H9 (cell line): ENCODE results near the gene EDARADD. TPM values are rescaled to one million over a fixed set of nuclear protein-coding genes. Genes with fewer than 3 reads are reported as not detected.

ENCODE experiments used
- DNase-seq: peaks from one replicate; pipeline ENCODE4 v3.0.0-alpha.2; 2017
- H2AFZ ChIP-seq: one replicate; pipeline ENCODE4 v1.6.1; 2013; ENCODE audit warnings: mild to moderate bottlenecking, low read length, control low read depth, moderate library complexity
- H2AK5ac ChIP-seq: 2 replicates; pipeline ENCODE4 v1.6.1; 2013; ENCODE audit warnings: low read length, control low read depth, mixed read lengths; ENCODE audit not compliant: insufficient read length
- H2BK120ac ChIP-seq: one replicate; pipeline ENCODE4 v1.6.1; 2013; ENCODE audit warnings: low read depth, mild to moderate bottlenecking, low read length, control low read depth, inconsistent platforms; ENCODE audit not compliant: poor library complexity, severe bottlenecking
- H2BK12ac ChIP-seq: 2 replicates; pipeline ENCODE4 v1.6.1; 2013; ENCODE audit warnings: low read length, control low read depth, mixed read lengths, low read depth; ENCODE audit not compliant: insufficient read length
- H2BK15ac ChIP-seq: 2 replicates; pipeline ENCODE4 v1.6.1; 2013; ENCODE audit warnings: low read depth, low read length, control low read depth
- H2BK20ac ChIP-seq: one replicate; pipeline ENCODE4 v1.6.1; 2013; ENCODE audit warnings: low read depth, mild to moderate bottlenecking, low read length, control low read depth, inconsistent platforms; ENCODE audit not compliant: poor library complexity, severe bottlenecking
- H2BK5ac ChIP-seq: 2 replicates; pipeline ENCODE4 v1.6.1; 2013; ENCODE audit warnings: low read length, control low read depth, mixed read lengths; ENCODE audit not compliant: insufficient read length
- H3K14ac ChIP-seq: 2 replicates; pipeline ENCODE4 v1.6.1; 2013; ENCODE audit warnings: low read length, control low read depth; ENCODE audit not compliant: insufficient read depth
- H3K18ac ChIP-seq: 2 replicates; pipeline ENCODE4 v1.6.1; 2013; ENCODE audit warnings: low read depth, mild to moderate bottlenecking, mixed read lengths, low read length, control low read depth; ENCODE audit not compliant: insufficient read length
- H3K23ac ChIP-seq: 2 replicates; pipeline ENCODE4 v1.6.1; 2013; ENCODE audit warnings: low read length, control low read depth, mixed read lengths, low read depth; ENCODE audit not compliant: insufficient read length
- H3K23me2 ChIP-seq: 2 replicates; pipeline ENCODE4 v1.6.1; 2013; ENCODE audit warnings: low read depth, mild to moderate bottlenecking, mixed read lengths, low read length, control low read depth; ENCODE audit not compliant: insufficient read length, poor library complexity, severe bottlenecking
- H3K27ac ChIP-seq: 2 replicates; pipeline ENCODE4 v1.5.1; 2013; ENCODE audit warnings: low read length, control low read depth, mixed read lengths, low read depth; ENCODE audit not compliant: insufficient read length
- H3K27me3 ChIP-seq: 2 replicates; pipeline ENCODE4 v1.6.1; 2013; ENCODE audit warnings: low read length, control low read depth, inconsistent platforms; ENCODE audit not compliant: insufficient read depth
- H3K4ac ChIP-seq: 2 replicates; pipeline ENCODE4 v1.6.1; 2013; ENCODE audit warnings: low read depth, mild to moderate bottlenecking, control low read depth, inconsistent platforms, low read length, moderate library complexity
- H3K4me1 ChIP-seq: 2 replicates; pipeline ENCODE4 v1.6.1; 2013; ENCODE audit warnings: low read length, control low read depth, inconsistent platforms; ENCODE audit not compliant: insufficient read depth
- H3K4me2 ChIP-seq: 2 replicates; pipeline ENCODE4 v1.6.1; 2013; ENCODE audit warnings: low read length, control low read depth, mixed read lengths; ENCODE audit not compliant: insufficient read length, insufficient read depth
- H3K56ac ChIP-seq: 2 replicates; pipeline ENCODE4 v1.6.1; 2013; ENCODE audit warnings: low read depth, mild to moderate bottlenecking, mixed read lengths, low read length, control low read depth; ENCODE audit not compliant: insufficient read length
- H3K79me1 ChIP-seq: 2 replicates; pipeline ENCODE4 v1.6.1; 2013; ENCODE audit warnings: low read depth, mild to moderate bottlenecking, moderate library complexity, low read length, control low read depth, inconsistent platforms; ENCODE audit not compliant: insufficient read depth, poor library complexity, severe bottlenecking
- H3K79me2 ChIP-seq: 2 replicates; pipeline ENCODE4 v1.6.1; 2013; ENCODE audit warnings: low read length, control low read depth, inconsistent platforms; ENCODE audit not compliant: insufficient read depth
- H3K9ac ChIP-seq: 2 replicates; pipeline ENCODE4 v1.6.1; 2013; ENCODE audit warnings: low read length, control low read depth, mixed read lengths; ENCODE audit not compliant: insufficient read length; ENCODE audit errors: extremely low read depth
- H3K9me3 ChIP-seq: one replicate; pipeline ENCODE4 v1.6.1; 2013; ENCODE audit warnings: low read depth, low read length, inconsistent platforms; ENCODE audit not compliant: control insufficient read depth
- H3T11ph ChIP-seq: one replicate; pipeline ENCODE4 v1.6.1; 2013; ENCODE audit warnings: mild to moderate bottlenecking, low read length, control low read depth, inconsistent platforms
- H4K20me1 ChIP-seq: one replicate; pipeline ENCODE4 v1.6.1; 2013; ENCODE audit not compliant: control insufficient read depth, insufficient read length, insufficient read depth
- H4K5ac ChIP-seq: 2 replicates; pipeline ENCODE4 v1.6.1; 2013; ENCODE audit warnings: low read depth, mild to moderate bottlenecking, mixed read lengths, low read length, control low read depth; ENCODE audit not compliant: insufficient read length
- H4K8ac ChIP-seq: replicated peaks from 2 replicates; pipeline ENCODE4 v1.6.1; 2013; ENCODE audit warnings: low read length, control low read depth, mixed read lengths, low read depth; ENCODE audit not compliant: insufficient read length
- H4K91ac ChIP-seq: 2 replicates; pipeline ENCODE4 v1.6.1; 2013; ENCODE audit warnings: low read depth, mild to moderate bottlenecking, moderate library complexity, mixed read lengths, low read length, control low read depth; ENCODE audit not compliant: insufficient read length
- H3K27ac Mint-ChIP-seq, 3 experiments: 2 replicates in 2 of 3; 3 replicates in 1 of 3; pipeline ENCODE4 v1.8.0; 2020 to 2021; ENCODE audit warnings: mixed read lengths in 3 of 3, mild to moderate bottlenecking in 1 of 3, moderate library complexity in 1 of 3
- H3K27me3 Mint-ChIP-seq: 2 replicates; pipeline ENCODE4 v1.8.0; 2021; ENCODE audit warnings: low read depth, mild to moderate bottlenecking, moderate library complexity, mixed read lengths
- H3K36me3 Mint-ChIP-seq, 3 experiments: 2 replicates in 2 of 3; 3 replicates in 1 of 3; pipeline ENCODE4 v1.8.0; 2020 to 2021; ENCODE audit warnings: low read depth in 3 of 3, mixed read lengths in 3 of 3; ENCODE audit not compliant: insufficient read depth in 1 of 3
- H3K4me1 Mint-ChIP-seq, 2 experiments: 2 replicates each; pipeline ENCODE4 v1.8.0; 2020; ENCODE audit warnings: mixed read lengths in 2 of 2
- H3K4me3 Mint-ChIP-seq, 2 experiments: 2 replicates in 1 of 2; 3 replicates in 1 of 2; pipeline ENCODE4 v1.8.0; 2020 to 2021; ENCODE audit warnings: mild to moderate bottlenecking in 2 of 2, mixed read lengths in 2 of 2, moderate library complexity in 1 of 2
- H3K9me3 Mint-ChIP-seq, 2 experiments: 2 replicates in 1 of 2; 3 replicates in 1 of 2; pipeline ENCODE4 v1.8.0; 2020; ENCODE audit warnings: mild to moderate bottlenecking in 2 of 2, mixed read lengths in 2 of 2, moderate library complexity in 1 of 2
- CTCF ChIP-seq: fragments of 200-600 bp; sonication (generic); conservative IDR thresholded peaks from 3 replicates; pipeline ENCODE4 v1.8.0; 2021; ENCODE audit warnings: antibody characterized with exemption, mild to moderate bottlenecking
- WGBS: extraction: QIAGEN DNeasy Blood & Tissue Kit; methylation state at CpG from one replicate; pipeline ENCODE4 v1.1.7; 2013; ENCODE audit warnings: missing lambda C conversion rate, low lambda C conversion rate, mixed read lengths; ENCODE audit not compliant: insufficient read length; ENCODE audit errors: extremely low coverage; 5-methylcytosine and 5-hydroxymethylcytosine counted together
- total RNA-seq: library from RNA; stranded (reverse); gene quantifications from 2 replicates; pipeline ENCODE4 v1.2.1, GENCODE V29; 2021

EDARADD gene
- total RNA-seq, 1 experiment from 2014 or later, result 3.8 TPM

DNA sequence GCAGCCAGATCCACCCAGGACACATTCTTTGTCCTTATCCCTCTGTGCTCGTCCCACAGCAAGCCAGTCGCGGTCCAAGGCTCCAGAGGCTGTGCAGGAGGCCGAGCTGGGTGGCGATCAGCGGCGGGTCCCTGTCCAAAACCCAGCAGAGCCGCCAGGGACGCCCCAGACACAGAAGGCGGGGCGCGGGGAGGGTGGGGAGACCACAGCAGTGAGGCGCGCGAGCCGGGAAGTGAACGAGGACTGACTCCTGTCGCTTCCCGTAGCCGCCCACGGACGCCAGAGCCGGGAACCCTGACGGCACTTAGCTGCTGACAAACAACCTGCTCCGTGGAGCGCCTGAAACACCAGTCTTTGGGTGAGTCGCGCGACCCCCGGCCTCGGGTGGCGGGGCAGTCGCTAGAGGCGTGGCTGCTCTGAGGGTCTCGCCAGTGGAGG is 129.6 kb downstream of the EDARADD start, which contains the start of gene LGALS8:
Gene LGALS8 (plus strand): TSS at position 279 of the 438 bp plus-strand sequence. CDS start 2,089 bp downstream, outside the sequence.
- H2AFZ ChIP-seq, result peak within 1 kb of the TSS; percentile 35
- WGBS, result no CpG with 5 or more reads among the region's 35 CpGs

More for the DNA sequence above, 129.6 kb downstream of the EDARADD start, which contains the start of gene LGALS8:
- TF ChIP-seq CTCF, result no peak
- Histone ChIP-seq H3K14ac (peak within 1 kb of the TSS; percentile 74), H3K4ac (no peak within 1 kb of the TSS), H4K5ac (no peak within 1 kb of the TSS), H2BK15ac (no peak within 1 kb of the TSS), H3K79me2 (no peaks in the 10 kb centered on the region), H3K27me3 (no peaks in the 10 kb centered on the region), H2BK5ac (no peak within 1 kb of the TSS), H3K4me1 (no peaks in the 10 kb centered on the region), H3K79me1 (no peaks in the 10 kb centered on the region), H4K20me1 (no peaks in the 10 kb centered on the region), H3K23me2 (peaks cover 13% of the 10 kb centered on the region), H3T11ph (no peak within 1 kb of the TSS), H2BK20ac (no peak within 1 kb of the TSS), H2BK120ac (no peak within 1 kb of the TSS), H2AK5ac (no peak within 1 kb of the TSS), H3K56ac (no peak within 1 kb of the TSS), H3K9me3 (no peaks in the 10 kb centered on the region), H3K9ac (peak within 1 kb of the TSS; percentile 56), H3K18ac (peak within 1 kb of the TSS; percentile 51), H3K4me2 (peak within 1 kb of the TSS; percentile 84), H2BK12ac (no peak within 1 kb of the TSS), H3K27ac (no peak within 1 kb of the TSS), H3K23ac (no peak within 1 kb of the TSS), H4K8ac (no peak within 1 kb of the TSS), H4K91ac (no peak within 1 kb of the TSS)
- Mint-ChIP-seq H3K4me3 (peak within 1 kb of the TSS; percentile 83 to 86), H3K9me3 (no peaks in the 10 kb centered on the region), H3K36me3 (0 out of 7 replicates have a peak, but pooled peaks cover 0 to 2% (median 0%) of the 10 kb centered on the region in 3 experiments), H3K27me3 (peaks cover 18% of the 10 kb centered on the region), H3K27ac (peak within 1 kb of the TSS in 1 of 3 experiments; percentile 90; a peak in 2 of 7 replicates), H3K4me1 (peaks cover 5 to 6% of the 10 kb centered on the region in 2 experiments)
- peak; percentile 67 for DNase-seq
